GM12878 (cell line): ENCODE data around the gene OSBPL2. TPM values are rescaled to one million over a fixed set of nuclear protein-coding genes. Genes with fewer than 3 reads are reported as not detected.
A peak's percentile ranks its signal among the peaks of the same experiment; 100 is the strongest.

ENCODE experiments used
- BMI1 ChIP-seq: fragments of 450-650 bp; IDR thresholded peaks from 2 replicates; pipeline ENCODE4 v1.6.1; 2016; ENCODE audit warnings: mild to moderate bottlenecking, moderate library complexity, borderline replicate concordance
- DPF2 ChIP-seq: fragments of 450-650 bp; IDR thresholded peaks from 2 replicates; pipeline ENCODE4 v1.6.1; 2017; ENCODE audit warnings: mild to moderate bottlenecking
- E2F4 ChIP-seq: IDR thresholded peaks from 2 replicates; pipeline ENCODE4 v1.6.1; 2012; ENCODE audit warnings: low read depth, low read length, improper control_type of control experiment
- E2F8 ChIP-seq: fragments of 450-650 bp; IDR thresholded peaks from 2 replicates; pipeline ENCODE4 v1.6.1; 2018; ENCODE audit warnings: mild to moderate bottlenecking, low read depth, moderate library complexity; ENCODE audit not compliant: partially characterized antibody
- GATAD2B ChIP-seq: fragments of 450-650 bp; conservative IDR thresholded peaks from 2 replicates; pipeline ENCODE4 v1.6.1; 2017; ENCODE audit warnings: low read depth, mild to moderate bottlenecking, moderate library complexity
- HDAC6 ChIP-seq: fragments of 200-600 bp; sonication (generic); IDR thresholded peaks from one replicate; pipeline ENCODE4 v1.8.0; 2017; ENCODE audit warnings: antibody characterized with exemption; ENCODE audit not compliant: unreplicated experiment
- IKZF1 ChIP-seq: fragments of 450-650 bp; conservative IDR thresholded peaks from 2 replicates; pipeline ENCODE4 v1.6.1; 2017; ENCODE audit warnings: antibody characterized with exemption, mild to moderate bottlenecking
- KLF5 ChIP-seq: fragments of 450-650 bp; IDR thresholded peaks from 2 replicates; pipeline ENCODE4 v1.6.1; 2014; ENCODE audit warnings: mild to moderate bottlenecking; ENCODE audit not compliant: partially characterized antibody
- NBN ChIP-seq: fragments of 450-650 bp; IDR thresholded peaks from 2 replicates; pipeline ENCODE4 v1.6.1; 2016
- NFYB ChIP-seq: IDR thresholded peaks from 2 replicates; pipeline ENCODE4 v1.6.1; 2011; ENCODE audit warnings: low read depth, mild to moderate bottlenecking, low read length, improper control_type of control experiment, moderate library complexity; ENCODE audit not compliant: insufficient read depth
- PBX3 ChIP-seq: IDR thresholded peaks from 2 replicates; pipeline ENCODE4 v1.6.1; 2011; ENCODE audit warnings: mild to moderate bottlenecking, low read depth, low read length, moderate library complexity; ENCODE audit not compliant: insufficient replicate concordance
- RFX5 ChIP-seq: IDR thresholded peaks from 2 replicates; pipeline ENCODE4 v1.6.1; 2011; ENCODE audit warnings: low read depth, low read length, improper control_type of control experiment
- RUNX3 ChIP-seq: IDR thresholded peaks from 2 replicates; pipeline ENCODE4 v1.6.1; 2012; ENCODE audit warnings: low read length, inconsistent platforms
- SIN3A ChIP-seq: IDR thresholded peaks from 2 replicates; pipeline ENCODE4 v1.6.1; 2012; ENCODE audit warnings: low read depth, low read length, improper control_type of control experiment
- SKIL ChIP-seq: fragments of 450-650 bp; IDR thresholded peaks from 2 replicates; pipeline ENCODE4 v1.6.1; 2017; ENCODE audit warnings: mild to moderate bottlenecking, low read depth, inconsistent platforms; ENCODE audit not compliant: poor library complexity, severe bottlenecking
- SMARCA5 ChIP-seq: fragments of 450-650 bp; IDR thresholded peaks from 2 replicates; pipeline ENCODE4 v1.6.1; 2017; ENCODE audit warnings: mild to moderate bottlenecking
- SMC3 ChIP-seq: IDR thresholded peaks from 2 replicates; pipeline ENCODE4 v1.6.1; 2011; ENCODE audit warnings: low read length, improper control_type of control experiment, borderline replicate concordance
- SUPT20H ChIP-seq: IDR thresholded peaks from 2 replicates; pipeline ENCODE4 v1.6.1; 2011; ENCODE audit warnings: low read depth, mild to moderate bottlenecking, low read length, moderate library complexity, borderline replicate concordance; ENCODE audit not compliant: control insufficient read depth
- SUZ12 ChIP-seq: fragments of 200-600 bp; sonication (generic); IDR thresholded peaks from one replicate; pipeline ENCODE4 v1.6.1; 2018; ENCODE audit warnings: antibody characterized with exemption, mild to moderate bottlenecking; ENCODE audit not compliant: unreplicated experiment
- USF1 ChIP-seq: IDR thresholded peaks from 2 replicates; pipeline ENCODE4 v1.6.1; 2011; ENCODE audit warnings: borderline replicate concordance, low read depth, mild to moderate bottlenecking, moderate library complexity, mixed read lengths, low read length; ENCODE audit not compliant: insufficient read depth; ENCODE audit errors: extremely low read length
- USF2 ChIP-seq: IDR thresholded peaks from 2 replicates; pipeline ENCODE4 v1.6.1; 2011; ENCODE audit warnings: low read depth, low read length, improper control_type of control experiment, borderline replicate concordance
- ZNF622 ChIP-seq: fragments of 450-650 bp; IDR thresholded peaks from 2 replicates; pipeline ENCODE4 v1.6.1; 2017; ENCODE audit warnings: mild to moderate bottlenecking, inconsistent platforms
- polyA plus RNA-seq, 11 experiments: library from polyadenylated mRNA; depleted of rRNA in 4 of 11; unstranded in 6 of 11; stranded (reverse) in 5 of 11; fragments of >200 nt; fragmentation: Nextera tagmentation in 4 of 11; fragmentation: Illumina TruSeq in 1 of 11; extraction: Ambion mirVana in 4 of 11; extraction: Trizol in 1 of 11; gene quantifications; 1 replicate in 1 of 11; 2 replicates in 10 of 11; pipeline versions ENCODE4 v1.2.1 to v1.2.3, GENCODE V29; 2011 to 2016; ENCODE audit warnings: inconsistent platforms in 2 of 11, missing spikeins in 2 of 11, low read depth in 1 of 11
- total RNA-seq, 4 experiments: library from RNA; depleted of rRNA in 3 of 4; stranded (reverse); fragments of >200 nt in 3 of 4; fragmentation: Illumina TruSeq in 1 of 4; extraction: Trizol in 1 of 4; gene quantifications; 2 replicates each; pipeline versions ENCODE4 v1.2.1 to v1.2.3, GENCODE V29; 2013 to 2021

Gene OSBPL2
- total and polyA plus RNA-seq, 10 of the 15 experiments (the other 5 are each of a cell fraction or from before 2014, with no cell fraction given), result 2.8 to 22.3 (median 14.7) TPM

GRCh38 chr20:62301773-62302340, 63.5 kb downstream of the OSBPL2 start (continued):
- TF ChIP-seq RUNX3, result peak; percentile 45; the same call in 1 of the 2 replicates
- TF ChIP-seq KLF5, result peak; percentile 86
- no peak for TF ChIP-seq SKIL
- no peak for TF ChIP-seq E2F4
- TF ChIP-seq NBN, result peak; percentile 77
- no peak for TF ChIP-seq RFX5
- TF ChIP-seq E2F8, result no peak
- no peak for TF ChIP-seq PBX3
- TF ChIP-seq SMARCA5, result peak; percentile 99
- TF ChIP-seq BMI1, result no peak
- no peak for TF ChIP-seq HDAC6
- peak; percentile 68; the same call in 1 of the 2 replicates for TF ChIP-seq SMC3
- no peak for TF ChIP-seq NFYB
- no peak for TF ChIP-seq USF1
- TF ChIP-seq SUPT20H, result no peak
- no peak for TF ChIP-seq SIN3A
- peak; percentile 41 for TF ChIP-seq DPF2
- peak; percentile 46 for TF ChIP-seq IKZF1
- no peak for TF ChIP-seq SUZ12
- no peak for TF ChIP-seq ZNF622
- TF ChIP-seq USF2, result no peak
- peak; percentile 7; the same call in 1 of the 2 replicates for TF ChIP-seq GATAD2B
